Effector CD4-positive, alpha-beta T cell (primary cell): ENCODE measurements around the gene EIF4G3.
"Not testable (repeated sequence)": the region's sequence is repeated elsewhere in the genome, so short reads cannot be mapped to it uniquely, and the experiment has no call there.

Source experiments
- DNase-seq: peaks from one replicate; pipeline ENCODE4 v3.0.0-alpha.2; 2020

The EIF4G3 gene

GRCh38 chr1:20867847-20868246, 308.9 kb downstream of the EIF4G3 start:
- no peak for DNase-seq

- no peak for DNase-seq
Measured at GRCh38 chr1:20867062-20867461, 309.6 kb downstream of the EIF4G3 start.

- DNase-seq = no peak
Measured at GRCh38 chr1:20865001-20865400, 311.7 kb downstream of the EIF4G3 start.

- no peak for DNase-seq
Measured at GRCh38 chr1:20854529-20854928, 322.2 kb downstream of the EIF4G3 start.

GRCh38 chr1:20851791-20852190, 324.9 kb downstream of the EIF4G3 start:
- not testable (repeated sequence) for DNase-seq

GRCh38 chr1:20850021-20850420, 326.7 kb downstream of the EIF4G3 start:
- no peak for DNase-seq

- no peak for DNase-seq
Measured at GRCh38 chr1:20849100-20849499, 327.6 kb downstream of the EIF4G3 start.

- DNase-seq = no peak
Measured at GRCh38 chr1:20848162-20848561, 328.5 kb downstream of the EIF4G3 start.

- DNase-seq = no peak
Measured at GRCh38 chr1:20847611-20848080, 329.1 kb downstream of the EIF4G3 start.

GRCh38 chr1:20846461-20847374, 330.0 kb downstream of the EIF4G3 start:
- DNase-seq = no peak

- DNase-seq = no peak
Measured at GRCh38 chr1:20840731-20841130, 336.0 kb downstream of the EIF4G3 start.

- DNase-seq = no peak
Measured at GRCh38 chr1:20837554-20838192, 339.0 kb downstream of the EIF4G3 start.

- DNase-seq = no peak
Measured at GRCh38 chr1:20836230-20836629, 340.5 kb downstream of the EIF4G3 start.

- DNase-seq = no peak
Measured at GRCh38 chr1:20834780-20835179, 341.9 kb downstream of the EIF4G3 start.

GRCh38 chr1:20834192-20834591, 342.5 kb downstream of the EIF4G3 start:
- DNase-seq = no peak

- no peak for DNase-seq
Measured at GRCh38 chr1:20830378-20830777, 346.3 kb downstream of the EIF4G3 start.

- DNase-seq = no peak
Measured at GRCh38 chr1:20829946-20830345, 346.8 kb downstream of the EIF4G3 start.

GRCh38 chr1:20829531-20829930, 347.2 kb downstream of the EIF4G3 start:
- no peak for DNase-seq

- no peak for DNase-seq
Measured at GRCh38 chr1:20823845-20824244, 352.9 kb downstream of the EIF4G3 start.

GRCh38 chr1:20821466-20821865, 355.2 kb downstream of the EIF4G3 start:
- no peak for DNase-seq

- no peak for DNase-seq
Measured at GRCh38 chr1:20819818-20820217, 356.9 kb downstream of the EIF4G3 start.

- DNase-seq = no peak
Measured at GRCh38 chr1:20814534-20814871, 362.2 kb downstream of the EIF4G3 start.

GRCh38 chr1:20811916-20812315, 364.8 kb downstream of the EIF4G3 start:
- DNase-seq = no peak

- no peak for DNase-seq
Measured at GRCh38 chr1:20793236-20793635, 383.5 kb downstream of the EIF4G3 start.
